Hepatic stellate cell (primary cell): ENCODE measurements around the gene PHF5A.

ENCODE experiments used
- DNase-seq: peaks from one replicate; pipeline ENCODE4 v3.0.0; 2011; ENCODE audit warnings: low spot score

PHF5A gene

GRCh38 chr22:41468381-41469217, at the start of gene PHF5A, which contains the start of gene ACO2:
Gene PHF5A, minus strand, starts transcription at chr22:41468692. Its CDS starts 39 bp downstream, at chr22:41468653.
Gene ACO2, plus strand, starts transcription at chr22:41469117. Its CDS starts 30 bp downstream, at chr22:41469147.
- DNase-seq: peak; percentile 98

- no peak for DNase-seq
Measured at GRCh38 chr22:41518048-41518347, 49.5 kb upstream of the PHF5A start.

- DNase-seq: peak; percentile 83
Measured at GRCh38 chr22:41517172-41518047, 48.9 kb upstream of the PHF5A start.

- DNase-seq: no peak
Measured at GRCh38 chr22:41516462-41516861, 48.0 kb upstream of the PHF5A start.

GRCh38 chr22:41513391-41513790, 44.9 kb upstream of the PHF5A start:
- no peak for DNase-seq

- DNase-seq: peak; percentile 76
Measured at GRCh38 chr22:41512421-41513194, 44.1 kb upstream of the PHF5A start.

GRCh38 chr22:41511521-41511968, 43.1 kb upstream of the PHF5A start:
- DNase-seq: no peak

- DNase-seq: no peak
Measured at GRCh38 chr22:41508770-41509170, 40.3 kb upstream of the PHF5A start.

GRCh38 chr22:41507330-41508063, 39.0 kb upstream of the PHF5A start:
- no peak for DNase-seq

GRCh38 chr22:41505511-41506220, 37.2 kb upstream of the PHF5A start:
- DNase-seq: no peak

GRCh38 chr22:41504816-41505215, 36.3 kb upstream of the PHF5A start:
- no peak for DNase-seq

- peak; percentile 86 for DNase-seq
Measured at GRCh38 chr22:41504397-41504796, 35.9 kb upstream of the PHF5A start.

GRCh38 chr22:41501209-41501608, 32.7 kb upstream of the PHF5A start:
- DNase-seq: no peak

GRCh38 chr22:41500303-41500702, 31.8 kb upstream of the PHF5A start:
- no peak for DNase-seq

GRCh38 chr22:41499624-41500280, 31.3 kb upstream of the PHF5A start:
- no peak for DNase-seq

GRCh38 chr22:41498303-41498835, 29.9 kb upstream of the PHF5A start:
- no peak for DNase-seq

GRCh38 chr22:41491374-41492100, 23.0 kb upstream of the PHF5A start:
- no peak for DNase-seq

- no peak for DNase-seq
Measured at GRCh38 chr22:41488596-41489385, 20.3 kb upstream of the PHF5A start.
